H7 (cell line): ENCODE measurements around the gene ATP8A2. TPM values are rescaled to one million over a fixed set of nuclear protein-coding genes. Genes with fewer than 3 reads are reported as not detected.

ENCODE experiments used
- DNase-seq: peaks from one replicate; pipeline ENCODE4 v3.0.0; 2012
- H3K27me3 ChIP-seq: 2 replicates; pipeline ENCODE4 v1.6.0; 2011; ENCODE audit warnings: mild to moderate bottlenecking, low read length; ENCODE audit not compliant: control insufficient read depth, insufficient read depth
- H3K36me3 ChIP-seq: replicated peaks from 2 replicates; pipeline ENCODE4 v1.5.1; 2011; ENCODE audit warnings: low read length; ENCODE audit not compliant: control insufficient read depth, insufficient read depth
- H3K4me3 ChIP-seq: 2 replicates; pipeline ENCODE4 v1.5.1; 2011; ENCODE audit warnings: low read depth, mild to moderate bottlenecking, control low read depth, low read length, moderate library complexity; ENCODE audit not compliant: insufficient read depth
- total RNA-seq: library from RNA; depleted of rRNA; stranded (reverse); fragments of >200 nt; shearing (Covaris generic); gene quantifications from 2 replicates; pipeline ENCODE4 v1.2.3, GENCODE V29; 2014

The ATP8A2 gene
- total RNA-seq, 1 experiment from 2014 or later: 0.38 TPM

DNA sequence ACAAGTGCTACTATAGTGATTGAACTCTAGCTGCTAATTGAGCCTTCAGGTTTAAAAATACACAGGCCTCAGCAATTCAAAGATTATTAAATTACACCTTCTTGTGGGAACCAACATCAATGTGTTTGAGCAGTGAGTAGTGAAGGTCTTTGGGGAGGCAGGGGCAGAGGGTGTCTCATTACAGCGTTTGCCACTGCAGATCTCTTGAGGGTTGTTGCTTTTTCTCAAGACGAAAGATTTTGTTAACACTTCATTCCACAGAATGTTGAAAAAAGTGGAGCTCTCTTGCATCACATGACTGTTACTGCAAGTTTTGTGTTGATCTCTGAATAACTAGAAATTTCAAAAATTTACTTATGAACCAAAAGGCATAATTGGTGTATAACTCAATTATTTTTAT is 253.6 kb downstream of the ATP8A2 start:
- Histone ChIP-seq H3K4me3 (no peak overlapping the region), H3K36me3 (no peaks in the 10 kb centered on the region), H3K27me3 (no peaks in the 10 kb centered on the region)
- DNase-seq: no peak

DNA sequence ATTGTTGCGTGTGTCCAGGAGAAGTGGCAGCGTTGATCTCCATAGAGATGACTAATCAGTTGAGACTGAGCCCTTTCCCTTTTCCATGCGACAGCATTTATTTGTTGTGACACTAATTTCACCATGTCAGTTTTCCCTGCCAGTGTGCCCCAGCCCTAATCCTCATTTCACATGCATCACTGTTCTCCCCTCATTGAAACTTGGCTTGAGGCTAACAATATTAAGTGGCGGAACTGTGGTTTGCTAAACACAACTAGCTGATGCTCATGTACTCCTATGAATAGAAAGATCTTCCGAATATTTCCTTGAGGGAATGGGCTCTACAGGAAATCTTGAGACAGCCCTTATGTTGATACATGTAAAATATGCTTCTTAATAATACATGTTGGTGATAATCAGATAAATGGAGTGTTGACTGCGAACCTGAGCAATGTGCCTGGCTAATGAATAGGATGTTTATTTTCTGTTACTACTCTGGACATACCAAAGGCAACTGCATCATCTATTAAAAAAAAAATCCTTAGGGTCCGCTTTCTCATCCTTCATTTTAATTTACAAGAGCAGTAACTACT is 258.6 kb downstream of the ATP8A2 start:
- no peak for DNase-seq
- Histone ChIP-seq H3K4me3 (no peak overlapping the region), H3K36me3 (no peaks in the 10 kb centered on the region), H3K27me3 (no peaks in the 10 kb centered on the region)

DNA sequence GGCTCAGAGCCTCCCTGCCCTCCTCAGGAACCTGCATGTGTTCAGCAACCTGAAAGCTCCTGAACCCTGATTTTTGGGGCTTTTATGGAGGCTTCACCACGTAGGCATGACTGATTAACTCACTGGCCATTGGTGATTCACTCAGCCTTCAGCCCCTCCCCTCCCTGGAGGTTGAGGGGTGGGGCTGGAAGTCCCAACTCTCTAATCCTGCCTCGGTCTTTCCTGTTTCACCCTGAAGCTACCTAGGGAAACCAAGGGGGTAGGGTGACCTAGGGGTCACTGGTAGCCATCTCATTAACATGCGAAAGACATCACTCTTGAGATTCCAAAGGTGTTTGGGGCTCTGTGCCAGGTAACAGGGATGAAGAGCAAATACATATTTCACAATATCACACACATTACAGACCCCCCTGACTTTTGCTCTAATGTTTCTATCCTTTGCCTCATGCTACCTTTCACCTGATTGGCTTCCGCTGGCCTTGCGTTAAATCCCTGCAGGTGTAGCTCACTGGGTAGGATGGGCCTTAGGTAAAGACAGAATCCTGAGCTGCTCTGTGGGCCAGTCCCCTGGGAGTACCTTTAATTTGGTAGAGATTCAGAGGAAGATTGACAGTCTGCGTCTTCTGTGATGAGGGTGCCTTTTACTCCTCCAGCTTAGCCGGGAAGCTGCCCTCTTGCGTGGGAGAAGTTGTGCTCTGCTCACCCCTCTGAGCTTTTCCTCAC is 260.6 kb downstream of the ATP8A2 start:
- peak; percentile 19 for DNase-seq
- Histone ChIP-seq H3K4me3 (no peak overlapping the region), H3K36me3 (no peaks in the 10 kb centered on the region), H3K27me3 (no peaks in the 10 kb centered on the region)

DNA sequence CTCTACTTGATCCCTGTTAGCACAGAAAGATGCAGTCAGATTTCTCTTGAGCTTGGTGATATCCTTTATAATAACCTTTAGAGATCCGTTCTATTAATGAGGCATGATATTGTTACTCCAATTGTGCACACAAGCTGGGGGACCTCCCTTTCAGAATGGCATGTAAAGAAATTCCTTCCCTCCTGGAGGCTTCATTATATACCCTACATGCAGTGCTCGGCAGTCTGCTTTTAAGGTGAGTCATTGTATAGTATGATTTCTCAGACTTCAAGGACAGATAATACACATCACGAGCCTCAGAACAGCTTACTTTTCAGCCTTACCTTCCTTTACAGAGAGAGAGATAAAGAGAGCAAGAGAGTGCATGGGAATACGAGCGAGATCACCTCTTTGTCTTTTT is 261.3 kb downstream of the ATP8A2 start:
- H3K27me3 ChIP-seq: no peaks in the 10 kb centered on the region
- no peak overlapping the region for H3K4me3 ChIP-seq
- no peak for DNase-seq
- no peaks in the 10 kb centered on the region for H3K36me3 ChIP-seq

DNA sequence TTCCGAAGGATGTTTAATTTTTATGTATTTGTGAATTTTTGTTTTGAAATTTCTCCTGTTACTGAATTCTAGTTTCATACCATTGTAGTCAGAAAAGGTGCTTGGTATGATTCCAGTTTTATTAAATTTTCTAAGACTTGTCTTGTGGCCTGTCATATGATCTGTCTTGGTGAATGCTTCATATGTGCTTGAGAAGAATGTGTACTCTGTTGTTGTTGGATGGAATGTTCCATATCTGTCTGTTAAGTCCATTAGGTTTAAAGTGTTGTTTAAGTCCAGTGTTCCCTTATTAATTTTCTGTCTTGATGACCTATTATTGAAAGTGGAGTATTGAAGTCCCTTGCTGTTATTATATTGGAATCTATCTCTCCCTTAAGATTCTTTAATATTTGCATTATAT is 273.9 kb downstream of the ATP8A2 start:
- Histone ChIP-seq H3K4me3 (no peak overlapping the region), H3K27me3 (no peaks in the 10 kb centered on the region), H3K36me3 (no peaks in the 10 kb centered on the region)
- no peak for DNase-seq

DNA sequence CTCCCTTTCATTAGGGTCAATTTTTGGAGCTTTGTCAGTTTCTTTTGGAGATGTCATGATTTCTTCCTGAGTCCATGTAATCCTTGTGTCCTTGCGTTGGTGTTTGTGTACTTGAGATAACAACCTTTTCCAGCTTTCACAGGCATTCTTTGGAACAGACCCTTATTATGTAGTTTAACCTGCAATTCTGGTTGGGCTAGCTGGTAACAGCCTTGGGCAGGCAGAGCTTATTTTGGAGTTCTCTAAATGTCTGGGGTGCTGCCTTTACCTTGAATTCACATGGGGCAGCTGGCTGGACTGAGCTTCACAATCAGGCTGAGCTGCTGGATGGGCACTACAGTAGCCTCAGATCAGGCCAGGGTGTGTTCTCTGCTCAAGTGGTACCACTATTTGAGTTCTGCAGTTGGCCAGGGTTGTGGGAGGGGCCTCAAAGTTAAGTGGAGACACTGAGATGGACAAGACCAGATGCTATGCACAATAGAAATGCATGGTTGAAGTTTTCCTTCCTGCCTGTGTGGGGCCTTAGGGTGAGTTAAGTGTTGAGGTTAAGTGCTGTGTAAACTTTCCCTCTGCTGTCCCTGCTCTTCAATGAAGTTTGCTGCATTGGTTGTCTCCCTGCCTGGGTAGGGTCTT is 277.3 kb downstream of the ATP8A2 start:
- no peaks in the 10 kb centered on the region for H3K36me3 ChIP-seq
- H3K4me3 ChIP-seq: no peak overlapping the region
- DNase-seq: no peak
- H3K27me3 ChIP-seq: no peaks in the 10 kb centered on the region

DNA sequence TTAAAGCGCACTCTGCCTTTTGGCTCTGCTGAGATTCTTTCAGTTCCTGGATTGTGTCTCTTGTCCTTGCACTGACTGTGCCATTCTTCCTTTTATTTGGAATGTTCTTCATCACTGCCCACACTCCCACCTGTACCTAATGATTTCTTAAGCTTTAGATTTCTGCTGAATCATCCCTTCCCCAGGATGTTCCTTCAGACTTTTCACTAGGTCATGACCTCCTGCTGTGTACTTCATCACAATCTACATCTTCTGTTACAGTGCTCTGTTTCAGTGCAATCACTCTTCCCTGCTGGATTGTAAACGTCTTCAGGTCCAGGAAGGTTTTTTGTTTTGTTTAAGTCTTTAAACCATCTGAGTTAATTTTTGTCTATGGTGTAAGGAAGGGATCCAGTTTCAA is 281.0 kb downstream of the ATP8A2 start:
- H3K36me3 ChIP-seq: no peaks in the 10 kb centered on the region
- no peaks in the 10 kb centered on the region for H3K27me3 ChIP-seq
- peak; percentile 14 for DNase-seq
- no peak overlapping the region for H3K4me3 ChIP-seq

DNA sequence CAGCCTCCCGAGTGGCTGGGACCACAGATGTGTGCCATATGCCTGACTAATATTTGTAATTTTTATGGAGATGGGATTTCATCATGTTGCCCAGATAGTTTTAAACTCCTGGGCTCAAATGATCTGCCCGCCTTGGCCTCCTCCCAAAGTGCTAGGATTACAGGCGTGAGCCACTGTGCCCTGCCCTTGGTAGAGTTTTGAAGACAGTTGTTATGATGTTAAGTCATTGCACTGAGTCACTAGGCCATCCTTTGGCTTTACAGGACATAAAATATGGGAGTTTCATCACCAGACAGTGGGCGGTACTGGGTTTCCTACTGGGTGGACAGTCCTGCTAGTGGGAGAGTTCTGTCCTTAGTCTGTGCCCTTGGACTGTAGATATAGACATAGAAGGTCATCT is 282.5 kb downstream of the ATP8A2 start:
- DNase-seq: no peak
- Histone ChIP-seq H3K4me3 (no peak overlapping the region), H3K36me3 (no peaks in the 10 kb centered on the region), H3K27me3 (no peaks in the 10 kb centered on the region)

DNA sequence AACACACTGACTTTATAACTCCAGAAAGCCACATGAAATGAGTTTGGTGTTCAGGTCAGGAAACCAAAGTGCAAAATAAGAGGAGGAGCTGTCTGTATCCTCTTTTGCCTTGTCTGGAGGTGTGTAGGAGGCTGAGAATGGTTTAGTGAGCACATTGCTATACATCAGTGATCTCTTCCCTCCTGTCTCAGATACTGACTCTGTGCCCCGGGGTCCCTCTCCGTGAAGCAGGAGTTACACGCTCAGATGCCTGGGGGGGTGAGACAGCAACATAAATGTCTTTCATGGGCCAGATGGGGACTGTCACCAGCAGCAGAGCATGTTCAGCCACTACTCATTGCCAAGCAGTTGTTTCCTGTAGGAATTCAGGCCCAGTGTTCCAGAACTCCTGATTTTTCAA is 285.4 kb downstream of the ATP8A2 start:
- Histone ChIP-seq H3K4me3 (no peak overlapping the region), H3K27me3 (no peaks in the 10 kb centered on the region), H3K36me3 (no peaks in the 10 kb centered on the region)
- no peak for DNase-seq

DNA sequence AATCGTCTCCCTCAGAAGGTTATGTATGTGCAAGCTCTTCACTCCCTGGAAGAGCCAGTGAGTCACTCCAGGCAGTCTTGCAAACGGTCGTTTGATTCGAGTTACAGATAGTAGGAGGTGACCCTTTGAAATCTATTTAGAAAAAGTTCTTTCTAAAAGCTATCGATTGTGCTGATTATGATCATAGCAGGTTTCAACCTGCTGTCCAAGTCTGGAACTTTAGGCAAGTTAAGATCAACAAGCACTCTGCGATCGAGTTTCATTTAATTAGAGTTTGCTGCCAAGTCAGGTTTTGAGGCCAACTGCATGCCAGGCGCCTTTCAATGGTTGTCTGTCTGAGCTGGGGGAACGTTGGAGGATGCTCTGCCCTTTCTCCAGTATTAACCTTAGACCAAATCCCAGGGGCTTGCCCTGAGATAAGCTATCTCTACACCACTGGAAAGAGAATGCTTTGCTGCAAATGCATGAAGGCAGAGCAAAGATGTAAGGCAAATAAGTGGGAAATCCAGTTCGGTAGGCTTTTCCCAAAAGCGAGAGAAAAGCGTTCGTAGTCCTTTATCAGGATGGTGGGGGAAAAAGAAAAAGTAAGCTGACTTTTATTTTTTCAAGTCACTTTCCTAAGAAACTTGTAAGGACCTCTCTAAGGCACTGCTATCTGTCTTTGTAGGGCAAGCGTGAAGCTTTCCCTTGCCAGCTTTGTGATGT is 287.5 kb downstream of the ATP8A2 start:
- no peak for DNase-seq
- Histone ChIP-seq H3K27me3 (no peaks in the 10 kb centered on the region), H3K4me3 (no peak overlapping the region), H3K36me3 (no peaks in the 10 kb centered on the region)

DNA sequence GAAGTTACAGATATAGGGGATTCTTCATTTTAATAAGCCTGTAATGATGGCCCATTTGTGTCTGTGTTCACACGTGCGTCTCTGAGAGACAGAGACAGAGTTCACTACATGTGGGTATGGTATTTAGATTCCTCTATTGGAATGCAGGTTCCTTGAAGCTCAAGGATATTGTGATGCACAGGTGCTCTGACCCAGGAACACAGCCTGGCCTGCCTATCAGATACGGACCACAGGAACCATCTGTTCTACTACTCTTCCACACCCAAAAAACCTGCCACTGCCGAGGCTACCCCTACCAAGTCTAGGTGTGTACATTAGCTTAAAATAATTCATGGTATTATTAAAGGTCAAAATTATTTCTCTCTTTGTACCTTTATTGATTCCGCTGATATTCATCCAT is 289.2 kb downstream of the ATP8A2 start:
- no peak overlapping the region for H3K4me3 ChIP-seq
- DNase-seq: no peak
- no peaks in the 10 kb centered on the region for H3K36me3 ChIP-seq
- H3K27me3 ChIP-seq: no peaks in the 10 kb centered on the region

DNA sequence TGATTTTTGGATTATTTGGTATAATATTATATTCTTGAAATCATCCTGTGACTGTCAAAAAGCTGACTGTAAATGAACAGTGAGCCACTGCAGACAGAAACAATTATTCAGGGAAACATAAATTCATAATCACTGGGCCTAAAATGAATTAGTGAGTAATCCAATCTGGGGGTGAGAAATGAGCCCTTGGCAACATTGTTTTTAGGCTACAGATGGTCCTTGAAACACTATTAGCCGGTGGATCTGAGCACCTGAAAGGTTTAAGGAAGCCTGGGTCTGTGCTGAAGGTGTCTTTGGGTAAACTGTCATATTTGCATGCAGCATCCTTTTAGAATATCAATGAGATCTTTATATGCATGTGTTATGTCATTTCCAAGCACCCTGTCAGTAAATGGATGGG is 290.7 kb downstream of the ATP8A2 start:
- Histone ChIP-seq H3K4me3 (no peak overlapping the region), H3K27me3 (no peaks in the 10 kb centered on the region), H3K36me3 (no peaks in the 10 kb centered on the region)
- DNase-seq: no peak

DNA sequence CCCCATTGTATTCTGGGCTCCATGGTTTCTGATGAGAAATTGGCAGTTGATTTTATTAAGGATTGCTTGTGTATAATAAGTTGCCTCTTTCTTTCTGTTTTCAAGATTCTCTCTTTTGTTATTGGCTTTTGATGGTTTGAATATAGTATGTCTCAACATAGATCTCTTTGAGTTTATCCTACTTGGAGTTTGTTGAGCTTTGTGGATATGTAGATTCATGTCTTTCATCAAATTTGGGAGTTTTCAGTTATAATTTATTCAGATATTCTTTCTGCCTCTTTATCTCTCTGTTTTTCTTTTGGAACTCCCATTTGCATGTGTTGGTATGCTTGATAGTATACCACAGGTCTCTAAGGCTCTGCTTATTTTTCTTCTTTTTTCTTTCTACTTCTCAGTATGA is 296.6 kb downstream of the ATP8A2 start:
- Histone ChIP-seq H3K36me3 (no peaks in the 10 kb centered on the region), H3K27me3 (no peaks in the 10 kb centered on the region), H3K4me3 (no peak overlapping the region)
- DNase-seq: no peak

DNA sequence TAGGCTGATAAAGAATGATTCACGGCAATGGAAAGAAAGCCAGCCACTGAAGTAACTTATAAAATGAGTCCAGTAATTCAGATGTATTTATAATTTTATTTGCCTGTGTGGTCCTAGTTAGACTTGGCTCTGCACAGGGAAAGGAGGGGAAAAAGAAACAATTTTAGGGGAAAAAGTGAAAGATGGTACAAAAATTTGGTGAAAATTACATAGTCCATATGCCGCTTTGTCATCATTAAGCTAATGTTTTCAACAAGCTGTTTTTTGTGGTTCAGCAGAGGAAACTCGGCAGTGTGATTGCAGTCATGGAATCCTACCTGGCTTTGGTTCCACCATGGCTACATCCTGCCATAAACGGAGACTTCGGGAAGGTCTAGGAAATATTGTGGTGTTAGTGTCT is 301.9 kb downstream of the ATP8A2 start:
- no peak for DNase-seq
- Histone ChIP-seq H3K4me3 (no peak overlapping the region), H3K27me3 (no peaks in the 10 kb centered on the region), H3K36me3 (no peaks in the 10 kb centered on the region)

DNA sequence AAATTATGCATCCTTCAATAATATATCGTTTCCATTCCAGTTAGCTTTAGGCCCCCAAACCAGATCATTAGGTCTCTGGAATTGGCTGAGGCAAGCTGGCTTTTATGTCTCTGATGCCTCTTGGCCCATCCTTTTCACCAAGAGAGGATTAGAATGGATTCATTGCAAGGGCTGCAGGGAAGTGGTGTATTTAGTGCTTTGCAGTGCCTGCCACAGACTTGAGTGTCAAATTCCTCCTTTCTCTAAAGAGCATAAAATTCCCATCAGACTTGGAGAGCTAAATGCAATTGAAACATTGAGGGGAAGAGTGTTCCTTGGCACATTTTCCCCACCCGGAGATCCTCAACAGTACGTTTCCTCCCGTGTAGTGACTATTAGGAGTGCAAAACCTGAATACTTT is 302.6 kb downstream of the ATP8A2 start:
- DNase-seq: no peak
- Histone ChIP-seq H3K36me3 (no peaks in the 10 kb centered on the region), H3K4me3 (no peak overlapping the region), H3K27me3 (no peaks in the 10 kb centered on the region)
